H9 (cell line): Measurements from ENCODE around the gene UBAC2. TPM values are rescaled to one million over a fixed set of nuclear protein-coding genes. Genes with fewer than 3 reads are reported as not detected.

ENCODE experiments used
- DNase-seq: peaks from one replicate; pipeline ENCODE4 v3.0.0-alpha.2; 2017
- H2AFZ ChIP-seq: one replicate; pipeline ENCODE4 v1.6.1; 2013; ENCODE audit warnings: mild to moderate bottlenecking, low read length, control low read depth, moderate library complexity
- H2AK5ac ChIP-seq: 2 replicates; pipeline ENCODE4 v1.6.1; 2013; ENCODE audit warnings: low read length, control low read depth, mixed read lengths; ENCODE audit not compliant: insufficient read length
- H2BK120ac ChIP-seq: one replicate; pipeline ENCODE4 v1.6.1; 2013; ENCODE audit warnings: low read depth, mild to moderate bottlenecking, low read length, control low read depth, inconsistent platforms; ENCODE audit not compliant: poor library complexity, severe bottlenecking
- H2BK12ac ChIP-seq: 2 replicates; pipeline ENCODE4 v1.6.1; 2013; ENCODE audit warnings: low read length, control low read depth, mixed read lengths, low read depth; ENCODE audit not compliant: insufficient read length
- H2BK15ac ChIP-seq: 2 replicates; pipeline ENCODE4 v1.6.1; 2013; ENCODE audit warnings: low read depth, low read length, control low read depth
- H2BK20ac ChIP-seq: one replicate; pipeline ENCODE4 v1.6.1; 2013; ENCODE audit warnings: low read depth, mild to moderate bottlenecking, low read length, control low read depth, inconsistent platforms; ENCODE audit not compliant: poor library complexity, severe bottlenecking
- H2BK5ac ChIP-seq: 2 replicates; pipeline ENCODE4 v1.6.1; 2013; ENCODE audit warnings: low read length, control low read depth, mixed read lengths; ENCODE audit not compliant: insufficient read length
- H3K14ac ChIP-seq: 2 replicates; pipeline ENCODE4 v1.6.1; 2013; ENCODE audit warnings: low read length, control low read depth; ENCODE audit not compliant: insufficient read depth
- H3K18ac ChIP-seq: 2 replicates; pipeline ENCODE4 v1.6.1; 2013; ENCODE audit warnings: low read depth, mild to moderate bottlenecking, mixed read lengths, low read length, control low read depth; ENCODE audit not compliant: insufficient read length
- H3K23ac ChIP-seq: 2 replicates; pipeline ENCODE4 v1.6.1; 2013; ENCODE audit warnings: low read length, control low read depth, mixed read lengths, low read depth; ENCODE audit not compliant: insufficient read length
- H3K23me2 ChIP-seq: 2 replicates; pipeline ENCODE4 v1.6.1; 2013; ENCODE audit warnings: low read depth, mild to moderate bottlenecking, mixed read lengths, low read length, control low read depth; ENCODE audit not compliant: insufficient read length, poor library complexity, severe bottlenecking
- H3K27ac ChIP-seq: 2 replicates; pipeline ENCODE4 v1.5.1; 2013; ENCODE audit warnings: low read length, control low read depth, mixed read lengths, low read depth; ENCODE audit not compliant: insufficient read length
- H3K27me3 ChIP-seq: 2 replicates; pipeline ENCODE4 v1.6.1; 2013; ENCODE audit warnings: low read length, control low read depth, inconsistent platforms; ENCODE audit not compliant: insufficient read depth
- H3K4ac ChIP-seq: 2 replicates; pipeline ENCODE4 v1.6.1; 2013; ENCODE audit warnings: low read depth, mild to moderate bottlenecking, control low read depth, inconsistent platforms, low read length, moderate library complexity
- H3K4me1 ChIP-seq: 2 replicates; pipeline ENCODE4 v1.6.1; 2013; ENCODE audit warnings: low read length, control low read depth, inconsistent platforms; ENCODE audit not compliant: insufficient read depth
- H3K4me2 ChIP-seq: 2 replicates; pipeline ENCODE4 v1.6.1; 2013; ENCODE audit warnings: low read length, control low read depth, mixed read lengths; ENCODE audit not compliant: insufficient read length, insufficient read depth
- H3K56ac ChIP-seq: 2 replicates; pipeline ENCODE4 v1.6.1; 2013; ENCODE audit warnings: low read depth, mild to moderate bottlenecking, mixed read lengths, low read length, control low read depth; ENCODE audit not compliant: insufficient read length
- H3K79me1 ChIP-seq: 2 replicates; pipeline ENCODE4 v1.6.1; 2013; ENCODE audit warnings: low read depth, mild to moderate bottlenecking, moderate library complexity, low read length, control low read depth, inconsistent platforms; ENCODE audit not compliant: insufficient read depth, poor library complexity, severe bottlenecking
- H3K79me2 ChIP-seq: 2 replicates; pipeline ENCODE4 v1.6.1; 2013; ENCODE audit warnings: low read length, control low read depth, inconsistent platforms; ENCODE audit not compliant: insufficient read depth
- H3K9ac ChIP-seq: 2 replicates; pipeline ENCODE4 v1.6.1; 2013; ENCODE audit warnings: low read length, control low read depth, mixed read lengths; ENCODE audit not compliant: insufficient read length; ENCODE audit errors: extremely low read depth
- H3K9me3 ChIP-seq: one replicate; pipeline ENCODE4 v1.6.1; 2013; ENCODE audit warnings: low read depth, low read length, inconsistent platforms; ENCODE audit not compliant: control insufficient read depth
- H3T11ph ChIP-seq: one replicate; pipeline ENCODE4 v1.6.1; 2013; ENCODE audit warnings: mild to moderate bottlenecking, low read length, control low read depth, inconsistent platforms
- H4K20me1 ChIP-seq: one replicate; pipeline ENCODE4 v1.6.1; 2013; ENCODE audit not compliant: control insufficient read depth, insufficient read length, insufficient read depth
- H4K5ac ChIP-seq: 2 replicates; pipeline ENCODE4 v1.6.1; 2013; ENCODE audit warnings: low read depth, mild to moderate bottlenecking, mixed read lengths, low read length, control low read depth; ENCODE audit not compliant: insufficient read length
- H4K8ac ChIP-seq: replicated peaks from 2 replicates; pipeline ENCODE4 v1.6.1; 2013; ENCODE audit warnings: low read length, control low read depth, mixed read lengths, low read depth; ENCODE audit not compliant: insufficient read length
- H4K91ac ChIP-seq: 2 replicates; pipeline ENCODE4 v1.6.1; 2013; ENCODE audit warnings: low read depth, mild to moderate bottlenecking, moderate library complexity, mixed read lengths, low read length, control low read depth; ENCODE audit not compliant: insufficient read length
- H3K27ac Mint-ChIP-seq, 3 experiments: 2 replicates in 2 of 3; 3 replicates in 1 of 3; pipeline ENCODE4 v1.8.0; 2020 to 2021; ENCODE audit warnings: mixed read lengths in 3 of 3, mild to moderate bottlenecking in 1 of 3, moderate library complexity in 1 of 3
- H3K27me3 Mint-ChIP-seq: 2 replicates; pipeline ENCODE4 v1.8.0; 2021; ENCODE audit warnings: low read depth, mild to moderate bottlenecking, moderate library complexity, mixed read lengths
- H3K36me3 Mint-ChIP-seq, 3 experiments: 2 replicates in 2 of 3; 3 replicates in 1 of 3; pipeline ENCODE4 v1.8.0; 2020 to 2021; ENCODE audit warnings: low read depth in 3 of 3, mixed read lengths in 3 of 3; ENCODE audit not compliant: insufficient read depth in 1 of 3
- H3K4me1 Mint-ChIP-seq, 2 experiments: 2 replicates each; pipeline ENCODE4 v1.8.0; 2020; ENCODE audit warnings: mixed read lengths in 2 of 2
- H3K4me3 Mint-ChIP-seq, 2 experiments: 2 replicates in 1 of 2; 3 replicates in 1 of 2; pipeline ENCODE4 v1.8.0; 2020 to 2021; ENCODE audit warnings: mild to moderate bottlenecking in 2 of 2, mixed read lengths in 2 of 2, moderate library complexity in 1 of 2
- H3K9me3 Mint-ChIP-seq, 2 experiments: 2 replicates in 1 of 2; 3 replicates in 1 of 2; pipeline ENCODE4 v1.8.0; 2020; ENCODE audit warnings: mild to moderate bottlenecking in 2 of 2, mixed read lengths in 2 of 2, moderate library complexity in 1 of 2
- WGBS: extraction: QIAGEN DNeasy Blood & Tissue Kit; methylation state at CpG from one replicate; pipeline ENCODE4 v1.1.7; 2013; ENCODE audit warnings: missing lambda C conversion rate, low lambda C conversion rate, mixed read lengths; ENCODE audit not compliant: insufficient read length; ENCODE audit errors: extremely low coverage; 5-methylcytosine and 5-hydroxymethylcytosine counted together
- total RNA-seq: library from RNA; stranded (reverse); gene quantifications from 2 replicates; pipeline ENCODE4 v1.2.1, GENCODE V29; 2021
- TF ChIP-seq, protein P1 (sequence below): fragments of 200-600 bp; sonication (generic); conservative IDR thresholded peaks from 3 replicates; pipeline ENCODE4 v1.8.0; 2021; ENCODE audit warnings: antibody characterized with exemption, mild to moderate bottlenecking

The UBAC2 gene
- total RNA-seq, 1 experiment from 2014 or later = 52.3 TPM

DNA sequence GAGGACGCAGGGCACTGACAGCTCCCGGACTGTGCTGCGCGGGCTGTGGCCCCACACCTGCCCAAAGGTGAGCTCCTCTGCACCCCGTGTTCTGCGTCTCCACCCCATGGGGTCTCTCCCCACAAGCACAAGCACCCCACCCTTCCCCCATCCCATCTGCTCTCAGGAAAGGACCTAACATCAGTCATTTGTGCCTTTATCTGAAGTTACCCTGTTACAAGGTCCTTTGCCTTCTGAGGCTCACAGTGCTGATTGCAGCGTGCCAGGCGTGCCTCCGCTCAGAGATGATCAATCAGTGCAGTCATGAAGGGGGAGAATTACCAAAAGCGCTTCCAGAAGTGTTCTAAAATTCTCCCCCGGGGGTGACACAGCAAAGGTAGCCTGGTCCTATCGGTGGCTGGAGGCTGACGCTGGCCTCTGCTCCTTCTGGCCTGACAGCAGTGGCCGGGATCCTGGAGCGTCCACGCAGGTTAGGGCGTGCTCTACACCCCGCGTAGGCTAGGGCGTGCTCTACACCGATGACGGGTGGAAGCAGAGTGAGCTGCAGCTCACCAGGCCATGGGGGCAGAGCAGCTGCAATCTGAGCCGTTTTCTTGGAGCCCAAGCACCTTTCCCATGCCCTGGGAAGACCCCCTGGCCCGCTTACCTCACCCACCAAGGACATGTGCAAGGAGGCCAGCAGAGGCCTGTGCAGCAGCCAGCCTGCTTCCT lies 215.9 kb downstream of the UBAC2 start:
- WGBS = no CpG with 5 or more reads among the region's 24 CpGs
- Histone ChIP-seq H3K9ac (no peak overlapping the region), H4K8ac (no peak overlapping the region), H4K91ac (no peak overlapping the region), H3K27me3 (no peaks in the 10 kb centered on the region), H3K23ac (no peak overlapping the region), H3K4ac (no peak overlapping the region), H3T11ph (no peak overlapping the region), H3K56ac (no peak overlapping the region), H4K20me1 (no peaks in the 10 kb centered on the region), H2BK120ac (no peak overlapping the region), H3K18ac (no peak overlapping the region), H3K9me3 (no peaks in the 10 kb centered on the region), H3K23me2 (no peaks in the 10 kb centered on the region), H3K4me1 (no peaks in the 10 kb centered on the region), H2AK5ac (no peak overlapping the region), H3K79me1 (no peaks in the 10 kb centered on the region), H2BK5ac (no peak overlapping the region), H2AFZ (no peak overlapping the region), H3K27ac (no peak overlapping the region), H2BK15ac (no peak overlapping the region), H3K14ac (no peak overlapping the region), H3K4me2 (no peak overlapping the region), H3K79me2 (no peaks in the 10 kb centered on the region), H2BK12ac (no peak overlapping the region), H4K5ac (no peak overlapping the region), H2BK20ac (no peak overlapping the region)
- H3K9me3 Mint-ChIP-seq = peaks cover 3 to 6% of the 10 kb centered on the region in 2 experiments; a peak in 2 of 5 replicates
- no peak overlapping the region for H3K4me3 Mint-ChIP-seq
- TF ChIP-seq, protein P1, sequence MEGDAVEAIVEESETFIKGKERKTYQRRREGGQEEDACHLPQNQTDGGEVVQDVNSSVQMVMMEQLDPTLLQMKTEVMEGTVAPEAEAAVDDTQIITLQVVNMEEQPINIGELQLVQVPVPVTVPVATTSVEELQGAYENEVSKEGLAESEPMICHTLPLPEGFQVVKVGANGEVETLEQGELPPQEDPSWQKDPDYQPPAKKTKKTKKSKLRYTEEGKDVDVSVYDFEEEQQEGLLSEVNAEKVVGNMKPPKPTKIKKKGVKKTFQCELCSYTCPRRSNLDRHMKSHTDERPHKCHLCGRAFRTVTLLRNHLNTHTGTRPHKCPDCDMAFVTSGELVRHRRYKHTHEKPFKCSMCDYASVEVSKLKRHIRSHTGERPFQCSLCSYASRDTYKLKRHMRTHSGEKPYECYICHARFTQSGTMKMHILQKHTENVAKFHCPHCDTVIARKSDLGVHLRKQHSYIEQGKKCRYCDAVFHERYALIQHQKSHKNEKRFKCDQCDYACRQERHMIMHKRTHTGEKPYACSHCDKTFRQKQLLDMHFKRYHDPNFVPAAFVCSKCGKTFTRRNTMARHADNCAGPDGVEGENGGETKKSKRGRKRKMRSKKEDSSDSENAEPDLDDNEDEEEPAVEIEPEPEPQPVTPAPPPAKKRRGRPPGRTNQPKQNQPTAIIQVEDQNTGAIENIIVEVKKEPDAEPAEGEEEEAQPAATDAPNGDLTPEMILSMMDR = no peak
- H3K4me1 Mint-ChIP-seq = peaks cover 12 to 19% of the 10 kb centered on the region in 2 experiments
- no peak overlapping the region; a peak in 1 of 7 replicates for H3K27ac Mint-ChIP-seq
- peaks cover 18% of the 10 kb centered on the region for H3K27me3 Mint-ChIP-seq
- no peak for DNase-seq
- no peaks in the 10 kb centered on the region; a peak in 1 of 7 replicates for H3K36me3 Mint-ChIP-seq
